K562 (cell line): ENCODE results near the gene ZNF691. TPM values are rescaled to one million over a fixed set of nuclear protein-coding genes. Genes with fewer than 3 reads are reported as not detected.

ENCODE experiments used
- COPS2 ChIP-seq: fragments of 450-650 bp; conservative IDR thresholded peaks from 2 replicates; pipeline ENCODE4 v1.6.1; 2016; ENCODE audit warnings: mild to moderate bottlenecking, moderate library complexity
- CREM ChIP-seq: IDR thresholded peaks from 2 replicates; pipeline ENCODE4 v1.6.1; 2014; ENCODE audit warnings: antibody characterized with exemption, low read depth
- CTBP1 ChIP-seq: fragments of 450-650 bp; IDR thresholded peaks from 2 replicates; pipeline ENCODE4 v1.6.1; 2016; ENCODE audit warnings: borderline replicate concordance
- HNRNPLL ChIP-seq: fragments of 200-400 bp; formaldehyde crosslinking; IDR thresholded peaks from 2 replicates; pipeline ENCODE4 v1.6.1; 2017; ENCODE audit warnings: low read length, low read depth, mild to moderate bottlenecking; ENCODE audit not compliant: poor library complexity, severe bottlenecking
- KAT7 ChIP-seq: sonication (generic); formaldehyde crosslinking; IDR thresholded peaks from 2 replicates; pipeline ENCODE4 v1.8.0; 2022; ENCODE audit warnings: missing genetic modification reagents, mild to moderate bottlenecking, borderline replicate concordance
- PYGO2 ChIP-seq: fragments of 450-650 bp; IDR thresholded peaks from 2 replicates; pipeline ENCODE4 v1.6.1; 2016; ENCODE audit warnings: mild to moderate bottlenecking, missing genetic modification characterization, moderate library complexity, missing compliant biosample characterization
- SIN3B ChIP-seq: fragments of 450-650 bp; IDR thresholded peaks from 2 replicates; pipeline ENCODE4 v1.6.1; 2017; ENCODE audit warnings: low read depth, mild to moderate bottlenecking, moderate library complexity
- TCFL5 ChIP-seq: fragments of 250-450 bp; sonication (Bioruptor Pico); conservative IDR thresholded peaks from 2 replicates; pipeline ENCODE4 v1.6.1; 2021; ENCODE audit warnings: mild to moderate bottlenecking, moderate library complexity, matching md5 sums
- TFAM ChIP-seq: fragments of 250-450 bp; sonication (Bioruptor Pico); conservative IDR thresholded peaks from 2 replicates; pipeline ENCODE4 v1.5.0; 2021; ENCODE audit warnings: mild to moderate bottlenecking, moderate library complexity
- TRIM25 ChIP-seq: fragments of 450-650 bp; IDR thresholded peaks from 2 replicates; pipeline ENCODE4 v1.7.0; 2016; ENCODE audit warnings: borderline replicate concordance
- XRCC5 ChIP-seq: fragments of 200-400 bp; formaldehyde crosslinking; IDR thresholded peaks from 2 replicates; pipeline ENCODE4 v1.6.1; 2017; ENCODE audit warnings: low read depth, mild to moderate bottlenecking, low read length
- ZNF274 ChIP-seq: IDR thresholded peaks from 2 replicates; pipeline ENCODE4 v1.6.1; 2011; ENCODE audit warnings: low read depth, mild to moderate bottlenecking, low read length, moderate library complexity, borderline replicate concordance
- ZNF644 ChIP-seq: fragments of 200-800 bp; sonication (Bioruptor generic); IDR thresholded peaks from 2 replicates; pipeline ENCODE4 v1.6.1; 2016; ENCODE audit warnings: low read depth, missing genetic modification characterization, missing compliant biosample characterization
- polyA plus RNA-seq, 8 experiments: library from polyadenylated mRNA; depleted of rRNA in 4 of 8; stranded (reverse) in 5 of 8; unstranded in 3 of 8; fragments of >200 nt; fragmentation: Nextera tagmentation in 2 of 8; fragmentation: Illumina TruSeq in 1 of 8; extraction: Ambion mirVana in 2 of 8; extraction: Trizol in 1 of 8; gene quantifications; 2 replicates each; pipeline versions ENCODE4 v1.2.1 to v1.2.3, GENCODE V29; 2011 to 2014; ENCODE audit warnings: inconsistent platforms in 1 of 8, missing spikeins in 1 of 8
- total RNA-seq, 7 experiments: library from RNA; depleted of rRNA in 6 of 7; stranded (reverse); fragments of >200 nt in 6 of 7; fragmentation: Illumina TruSeq in 2 of 7; extraction: Trizol in 2 of 7; gene quantifications; 2 replicates each; pipeline versions ENCODE4 v1.2.1 to v1.2.3, GENCODE V29; 2011 to 2021; ENCODE audit warnings: low replicate concordance in 1 of 7
- TF ChIP-seq, protein P1 (sequence below): fragments of 250-450 bp; sonication (Bioruptor Pico); IDR thresholded peaks from 2 replicates; pipeline ENCODE4 v1.4.0; 2020
- TF ChIP-seq, protein P2 (sequence below): sonication (generic); IDR thresholded peaks from 2 replicates; pipeline ENCODE4 v1.6.1; 2016
- TF ChIP-seq, protein P3 (sequence below): fragments of 250-450 bp; sonication (Bioruptor Pico); IDR thresholded peaks from 2 replicates; pipeline ENCODE4 v1.5.0; 2021

The ZNF691 gene
- total and polyA plus RNA-seq, 9 of the 15 experiments (the other 6 are each of a cell fraction or from before 2014, with no cell fraction given) = 10.7 to 30.4 (median 14.8) TPM

DNA sequence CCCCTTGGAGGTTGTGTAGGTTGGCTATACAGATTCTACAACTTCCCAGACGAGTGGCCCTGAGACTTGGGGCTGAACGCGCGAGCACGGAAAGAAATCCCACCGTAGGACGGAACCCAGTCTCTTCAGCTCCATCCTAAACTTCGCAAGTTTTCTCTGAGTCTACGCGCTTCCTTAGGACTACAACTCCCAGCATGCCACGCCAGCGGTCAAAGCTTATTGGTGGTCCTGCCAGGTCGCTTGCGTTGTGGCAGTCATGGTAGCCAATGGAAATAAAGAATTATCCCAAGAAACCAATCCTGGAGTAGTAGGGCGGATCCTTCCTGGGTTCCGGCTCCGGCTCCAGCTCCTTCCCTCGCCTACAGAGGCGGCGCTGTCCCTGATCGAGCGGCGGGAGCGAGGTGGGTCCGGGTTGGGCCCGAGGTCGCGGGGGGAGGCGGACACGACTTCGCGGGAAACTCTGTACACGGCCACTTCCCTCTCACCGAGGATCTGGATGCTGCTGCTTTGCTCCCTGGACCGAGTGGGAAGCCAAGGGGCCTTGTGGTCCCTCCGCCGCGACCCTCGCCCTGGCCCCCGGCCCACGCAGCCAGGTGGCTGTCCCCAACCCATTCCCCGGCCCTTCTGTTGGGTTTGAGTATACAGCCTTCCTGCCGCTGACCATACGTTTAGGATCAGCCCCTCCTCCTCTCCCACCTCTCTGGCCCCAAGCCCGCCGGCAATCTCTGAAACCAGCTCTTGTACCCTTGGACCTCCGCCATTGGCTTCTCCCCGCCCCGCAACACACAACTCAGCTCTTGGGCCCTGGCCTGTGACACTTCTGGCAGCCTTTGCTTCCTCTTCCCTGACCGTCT, at the start of gene ZNF691 (continued):
- TF ChIP-seq, protein P1, sequence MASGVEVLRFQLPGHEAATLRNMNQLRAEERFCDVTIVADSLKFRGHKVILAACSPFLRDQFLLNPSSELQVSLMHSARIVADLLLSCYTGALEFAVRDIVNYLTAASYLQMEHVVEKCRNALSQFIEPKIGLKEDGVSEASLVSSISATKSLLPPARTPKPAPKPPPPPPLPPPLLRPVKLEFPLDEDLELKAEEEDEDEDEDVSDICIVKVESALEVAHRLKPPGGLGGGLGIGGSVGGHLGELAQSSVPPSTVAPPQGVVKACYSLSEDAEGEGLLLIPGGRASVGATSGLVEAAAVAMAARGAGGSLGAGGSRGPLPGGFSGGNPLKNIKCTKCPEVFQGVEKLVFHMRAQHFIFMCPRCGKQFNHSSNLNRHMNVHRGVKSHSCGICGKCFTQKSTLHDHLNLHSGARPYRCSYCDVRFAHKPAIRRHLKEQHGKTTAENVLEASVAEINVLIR (CRISPR knock-in tag) = no peak
- TF ChIP-seq CTBP1 (peak; percentile 41), PYGO2 (tag) (no peak), TRIM25 (no peak), ZNF644 (tag) (no peak), TCFL5 (CRISPR knock-in tag) (no peak), HNRNPLL (peak; percentile 36), CREM (peak; percentile 88), TFAM (CRISPR knock-in tag) (no peak), KAT7 (CRISPR knock-in tag) (0 out of 2 replicates have a peak, but pooled peaks have one; percentile 46), COPS2 (no peak), ZNF274 (no peak), SIN3B (no peak; the same call in 1 of the 2 replicates), XRCC5 (0 out of 2 replicates have a peak, but pooled peaks have one; percentile 23)
- TF ChIP-seq, protein P2, sequence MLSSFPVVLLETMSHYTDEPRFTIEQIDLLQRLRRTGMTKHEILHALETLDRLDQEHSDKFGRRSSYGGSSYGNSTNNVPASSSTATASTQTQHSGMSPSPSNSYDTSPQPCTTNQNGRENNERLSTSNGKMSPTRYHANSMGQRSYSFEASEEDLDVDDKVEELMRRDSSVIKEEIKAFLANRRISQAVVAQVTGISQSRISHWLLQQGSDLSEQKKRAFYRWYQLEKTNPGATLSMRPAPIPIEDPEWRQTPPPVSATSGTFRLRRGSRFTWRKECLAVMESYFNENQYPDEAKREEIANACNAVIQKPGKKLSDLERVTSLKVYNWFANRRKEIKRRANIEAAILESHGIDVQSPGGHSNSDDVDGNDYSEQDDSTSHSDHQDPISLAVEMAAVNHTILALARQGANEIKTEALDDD = no peak
- TF ChIP-seq, protein P3, sequence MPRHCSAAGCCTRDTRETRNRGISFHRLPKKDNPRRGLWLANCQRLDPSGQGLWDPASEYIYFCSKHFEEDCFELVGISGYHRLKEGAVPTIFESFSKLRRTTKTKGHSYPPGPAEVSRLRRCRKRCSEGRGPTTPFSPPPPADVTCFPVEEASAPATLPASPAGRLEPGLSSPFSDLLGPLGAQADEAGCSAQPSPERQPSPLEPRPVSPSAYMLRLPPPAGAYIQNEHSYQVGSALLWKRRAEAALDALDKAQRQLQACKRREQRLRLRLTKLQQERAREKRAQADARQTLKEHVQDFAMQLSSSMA (CRISPR knock-in tag) = peak; percentile 52; the same call in 1 of the 2 replicates
